Measurements from ENCODE around the gene SLC25A22.

DNA sequence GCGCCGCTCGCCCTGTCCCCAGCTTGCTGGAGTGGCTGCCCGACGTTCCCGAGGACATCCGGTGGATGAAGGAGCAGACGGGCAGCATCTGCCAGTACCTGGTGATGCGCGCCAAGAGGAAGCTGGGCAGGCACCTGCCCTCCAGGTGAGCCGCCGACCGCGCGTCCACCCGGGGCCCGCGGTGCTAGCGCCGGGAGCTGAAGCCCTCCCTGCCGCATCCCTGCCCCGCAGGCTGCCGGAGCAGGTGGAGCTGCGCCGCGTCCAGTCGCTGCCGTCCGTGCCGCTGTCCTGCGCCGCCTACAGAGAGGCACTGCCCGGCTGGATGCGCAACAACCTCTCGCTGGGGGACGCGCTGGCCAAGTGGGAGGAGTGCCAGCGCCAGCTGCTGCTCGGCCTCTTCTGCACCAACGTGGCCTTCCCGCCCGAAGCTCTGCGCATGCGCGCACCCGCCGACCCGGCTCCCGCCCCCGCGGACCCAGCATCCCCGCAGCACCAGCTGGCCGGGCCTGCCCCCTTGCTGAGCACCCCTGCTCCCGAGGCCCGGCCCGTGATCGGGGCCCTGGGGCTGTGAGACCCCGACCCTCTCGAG is 26.3 kb upstream of the SLC25A22 start:
- TF ChIP-seq, protein P1, sequence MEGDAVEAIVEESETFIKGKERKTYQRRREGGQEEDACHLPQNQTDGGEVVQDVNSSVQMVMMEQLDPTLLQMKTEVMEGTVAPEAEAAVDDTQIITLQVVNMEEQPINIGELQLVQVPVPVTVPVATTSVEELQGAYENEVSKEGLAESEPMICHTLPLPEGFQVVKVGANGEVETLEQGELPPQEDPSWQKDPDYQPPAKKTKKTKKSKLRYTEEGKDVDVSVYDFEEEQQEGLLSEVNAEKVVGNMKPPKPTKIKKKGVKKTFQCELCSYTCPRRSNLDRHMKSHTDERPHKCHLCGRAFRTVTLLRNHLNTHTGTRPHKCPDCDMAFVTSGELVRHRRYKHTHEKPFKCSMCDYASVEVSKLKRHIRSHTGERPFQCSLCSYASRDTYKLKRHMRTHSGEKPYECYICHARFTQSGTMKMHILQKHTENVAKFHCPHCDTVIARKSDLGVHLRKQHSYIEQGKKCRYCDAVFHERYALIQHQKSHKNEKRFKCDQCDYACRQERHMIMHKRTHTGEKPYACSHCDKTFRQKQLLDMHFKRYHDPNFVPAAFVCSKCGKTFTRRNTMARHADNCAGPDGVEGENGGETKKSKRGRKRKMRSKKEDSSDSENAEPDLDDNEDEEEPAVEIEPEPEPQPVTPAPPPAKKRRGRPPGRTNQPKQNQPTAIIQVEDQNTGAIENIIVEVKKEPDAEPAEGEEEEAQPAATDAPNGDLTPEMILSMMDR (IDR thresholded peaks at IDR 0.05): no peak
- TF ChIP-seq POLR2AphosphoS5 (IDR thresholded peaks at IDR 0.05): no peak
- TF ChIP-seq POLR2A (IDR thresholded peaks at IDR 0.05): no peak
